NCI-H2196 treated with DMSO at 0.1 percent for 48 hours (cell line): ENCODE results near the gene SLC39A13.

Source experiments
- DNase-seq: peaks from one replicate; lab custom pipeline; 2025; ENCODE audit not compliant: unreplicated experiment; lab: John Stamatoyannopoulos, UW

Gene SLC39A13

DNA sequence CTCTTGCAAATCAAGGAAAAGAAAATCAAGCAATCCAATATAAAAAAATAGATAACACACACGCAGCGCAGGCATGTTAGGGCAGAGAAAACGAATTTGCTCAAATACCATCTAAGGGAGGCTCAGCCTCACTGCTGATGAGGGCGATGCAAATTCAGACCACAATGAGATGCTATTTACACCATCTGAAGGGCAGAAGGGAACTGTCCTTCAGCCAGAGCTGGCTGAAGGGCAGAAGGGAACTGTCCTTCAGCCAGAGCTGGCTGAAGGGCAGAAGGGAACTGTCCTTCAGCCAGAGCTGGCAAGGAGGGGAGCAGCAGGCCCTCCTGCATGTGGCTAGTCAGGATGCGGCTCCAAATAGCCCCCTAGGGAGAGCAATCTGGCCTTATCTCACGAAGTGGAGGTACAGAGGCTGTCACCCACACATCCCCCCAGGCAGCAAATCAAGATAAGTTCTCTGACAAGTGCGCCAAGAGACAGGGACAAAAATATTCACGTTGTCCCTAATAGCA lies 7.6 kb upstream of the SLC39A13 start:
- no peak for DNase-seq

- no peak for DNase-seq
These were observed 5.3 kb upstream of the SLC39A13 start for GRCh38 chr11:47403135-47403534.

- DNase-seq = no peak
These were observed 4.8 kb upstream of the SLC39A13 start for GRCh38 chr11:47403571-47403970.

GRCh38 chr11:47406896-47407745 lies 1.3 kb upstream of the SLC39A13 start:
- no peak for DNase-seq

GRCh38 chr11:47408598-47409439 lies 429 bp downstream of the SLC39A13 start:
- DNase-seq = no peak

GRCh38 chr11:47409440-47410369 lies 1.3 kb downstream of the SLC39A13 start:
- DNase-seq = no peak

- DNase-seq = no peak
These were observed 2.2 kb downstream of the SLC39A13 start for GRCh38 chr11:47410370-47411264.

- DNase-seq = no peak
These were observed 3.7 kb downstream of the SLC39A13 start for GRCh38 chr11:47411884-47412746.

DNA sequence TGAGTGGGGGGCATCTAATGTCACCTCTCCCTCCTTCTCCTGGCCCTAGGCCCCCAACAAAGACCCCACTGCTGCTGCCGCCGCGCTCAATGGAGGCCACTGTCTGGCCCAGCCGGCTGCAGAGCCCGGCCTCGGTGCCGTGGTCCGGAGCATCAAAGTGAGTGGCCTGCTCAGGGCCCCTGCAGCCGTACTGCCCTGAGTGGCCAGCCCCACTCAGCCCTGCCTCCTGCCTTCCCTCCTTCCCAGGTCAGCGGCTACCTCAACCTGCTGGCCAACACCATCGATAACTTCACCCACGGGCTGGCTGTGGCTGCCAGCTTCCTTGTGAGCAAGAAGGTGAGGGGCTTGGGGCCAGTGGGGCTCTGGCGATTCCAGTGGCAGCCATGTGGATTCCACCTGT lies 5.0 kb downstream of the SLC39A13 start:
- no peak for DNase-seq

GRCh38 chr11:47413908-47414684 lies 5.7 kb downstream of the SLC39A13 start:
- DNase-seq = no peak

GRCh38 chr11:47414685-47415070 lies 6.3 kb downstream of the SLC39A13 start:
- DNase-seq = no peak

GRCh38 chr11:47415091-47415854 lies 6.9 kb downstream of the SLC39A13 start:
- DNase-seq = no peak

- peak; percentile 71 for DNase-seq
These were observed 7.6 kb downstream of the SLC39A13 start for GRCh38 chr11:47415949-47416472.

GRCh38 chr11:47417712-47418111 lies 9.3 kb downstream of the SLC39A13 start:
- no peak for DNase-seq

DNA sequence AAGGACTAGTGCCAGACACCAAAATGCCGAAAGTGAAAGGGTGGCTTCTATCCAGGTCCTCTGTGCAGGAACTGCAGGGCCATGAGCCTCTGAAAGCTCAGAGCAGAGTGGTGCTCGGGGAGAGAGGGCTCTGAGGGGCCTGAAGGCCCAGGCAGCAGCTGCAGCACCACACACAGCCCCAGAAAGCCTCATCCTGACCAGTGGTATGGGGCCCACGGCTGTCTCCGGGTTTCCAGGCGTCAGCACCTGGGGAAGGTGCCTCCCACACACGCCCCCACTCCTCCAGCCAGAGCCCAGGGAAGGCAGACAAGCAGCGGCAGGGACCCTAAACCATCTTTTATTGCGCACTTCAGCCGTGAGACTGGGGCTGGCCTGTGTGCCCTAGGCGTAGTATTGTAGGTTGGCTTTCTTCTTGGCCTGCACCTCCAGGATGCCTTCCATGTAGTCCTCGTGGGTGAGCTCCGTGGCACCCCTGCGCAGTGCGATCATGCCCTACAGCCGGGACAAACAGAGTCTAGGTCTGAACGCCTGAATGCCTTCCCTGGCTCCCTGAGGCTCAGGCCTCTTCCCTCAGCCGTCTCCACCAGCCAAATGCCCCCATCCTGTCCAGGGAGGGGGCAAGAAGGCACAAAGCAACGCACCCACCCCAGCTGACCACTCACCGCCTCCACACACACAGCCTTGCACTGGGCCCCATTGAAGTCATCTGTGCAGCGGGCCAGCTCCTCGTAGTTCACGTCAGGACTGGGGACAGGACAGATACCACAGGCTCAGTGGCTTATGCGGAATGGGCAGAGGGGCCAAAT lies 10.3 kb downstream of the SLC39A13 start:
- DNase-seq = no peak

DNA sequence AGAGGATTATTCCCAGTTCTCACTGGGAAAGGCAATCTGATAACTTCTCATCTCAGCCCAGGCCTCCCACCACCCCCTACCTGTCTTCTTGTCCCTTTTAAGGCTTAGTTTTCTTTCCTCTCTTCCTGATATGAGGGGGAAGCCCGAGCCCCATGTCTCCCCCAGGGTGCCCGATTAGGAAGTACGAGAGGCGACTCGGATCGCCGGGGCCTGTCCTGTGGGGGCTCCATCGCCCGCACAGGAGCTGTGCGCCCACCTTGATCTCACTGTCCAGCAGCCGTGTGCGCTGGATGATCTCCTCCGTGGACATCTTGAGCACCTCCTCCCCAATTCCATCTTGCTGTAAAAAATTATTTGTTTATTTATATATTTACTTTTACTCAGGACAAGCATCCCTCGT lies 17.2 kb downstream of the SLC39A13 start:
- no peak for DNase-seq
